Right lobe of liver (tissue), 6 donors: ENCODE data around the gene MATN1. TPM values are rescaled to one million over a fixed set of nuclear protein-coding genes. Genes with fewer than 3 reads are reported as not detected.

Source experiments
- ATAC-seq, 4 donors: fragments of 200-7000 bp; cut with Tn5 transposase; one replicate each; pipeline ENCODE4 v1.9.1; 2020; ENCODE audit warnings: mild to moderate bottlenecking in 4 of 4, moderate library complexity in 4 of 4
- DNase-seq, 3 donors: peaks; one replicate each; pipeline ENCODE4 v3.0.0-alpha.2; 2020
- H3K27ac ChIP-seq, 3 donors: fragments of 200-600 bp; one replicate each; pipeline ENCODE4 v1.8.0; 2022
- H3K27me3 ChIP-seq, 2 donors: fragments of 200-600 bp; one replicate each; pipeline ENCODE4 v1.8.0; 2022
- H3K36me3 ChIP-seq, 4 donors: fragments of 200-600 bp; sonication (generic) in 1 of 4; one replicate each; pipeline versions ENCODE4 v1.5.1 to v1.8.0; 2017 to 2022; ENCODE audit warnings: control low read depth in 1 of 4
- H3K4me1 ChIP-seq, 4 donors: fragments of 200-600 bp; sonication (generic) in 1 of 4; one replicate each; pipeline versions ENCODE4 v1.5.1 to v1.8.0; 2017 to 2022; ENCODE audit warnings: control low read depth in 1 of 4
- H3K4me3 ChIP-seq, 3 donors: fragments of 200-600 bp; one replicate each; pipeline ENCODE4 v1.8.0; 2022
- H3K9me3 ChIP-seq, 4 donors: fragments of 200-600 bp; sonication (generic) in 1 of 4; one replicate each; pipeline versions ENCODE4 v1.5.1 to v1.8.0; 2017 to 2022; ENCODE audit warnings: control low read depth in 1 of 4
- POLR2A ChIP-seq: fragments of 450-650 bp; IDR thresholded peaks from one replicate; pipeline ENCODE4 v1.6.1; 2017; ENCODE audit warnings: antibody characterized with exemption, mild to moderate bottlenecking
- WGBS: methylation state at CpG from one replicate; pipeline ENCODE4 v1.1.6; 2018; ENCODE audit warnings: low coverage, low lambda C conversion rate; ENCODE audit not compliant: insufficient coverage; ENCODE audit errors: missing lambda C conversion rate; 5-methylcytosine and 5-hydroxymethylcytosine counted together
- intact Hi-C, 2 donors: fragments of 100-400 bp; cut with DNase I; formaldehyde crosslinking; loops; one replicate each; pipeline versions ENCODE4 v1.11.2 to v1.14.1; 2022
- total RNA-seq, 6 experiments: library from RNA; depleted of rRNA in 2 of 6; stranded (reverse); fragments of >200 nt in 2 of 6; fragmentation: NEBNext Ultra II Directional in 3 of 6; extraction: Animal tissue kit (Norgen Biotek cat#: 25700) in 3 of 6; gene quantifications; one replicate each; pipeline versions ENCODE4 v1.1.0 to v1.2.4, GENCODE V29; 2016 to 2023
- TF ChIP-seq, protein P1 (sequence below), 4 donors: fragments of 200-600 bp in 3 of 4; fragments of 450-650 bp in 1 of 4; IDR thresholded peaks; one replicate each; pipeline versions ENCODE4 v1.5.1 to v1.8.0; 2016 to 2022; ENCODE audit warnings: antibody characterized with exemption in 4 of 4, mild to moderate bottlenecking in 2 of 4
- donor health status: DM: no; HTN: yes; CAD: no.
- donor health status: DM: no; HTN: no; CAD: no.
- donor health status: DM: no; HTN: no; CAD: no.
- donor health status: DM: no; HTN: yes; CAD: no.
- donor health status: DM: no; HTN: yes; CAD: no.

Gene MATN1
- total RNA-seq, 6 experiments from 2014 or later = not detected

DNA sequence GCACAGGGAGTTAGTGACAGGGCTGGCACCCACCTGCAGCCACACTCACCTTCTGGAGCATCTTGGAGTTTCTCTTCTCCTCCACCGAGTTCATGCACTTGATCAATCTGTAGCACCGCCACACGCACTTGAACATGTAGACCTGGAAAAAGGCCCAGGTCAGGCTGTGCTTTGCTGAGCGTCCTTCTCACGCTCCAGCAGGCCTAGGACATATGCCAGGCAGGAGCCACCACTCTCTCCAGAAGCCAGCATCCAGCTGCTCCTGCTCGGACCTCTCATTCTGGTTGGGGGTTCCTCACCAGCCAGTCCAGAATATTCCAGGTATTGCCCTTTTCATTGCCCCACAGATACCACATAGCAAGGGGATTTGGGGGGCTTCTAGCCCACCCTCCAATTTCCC is 11.7 kb upstream of the MATN1 start:
- intact Hi-C loops = no loop called here
- DNase-seq (no peak), ATAC-seq (no peak)
- Histone ChIP-seq H3K27ac (no peak overlapping the region), H3K36me3 (peaks cover 0 to 2% (median 1%) of the 10 kb centered on the region in 4 donors), H3K4me1 (no peaks in the 10 kb centered on the region), H3K4me3 (no peak overlapping the region), H3K9me3 (no peaks in the 10 kb centered on the region), H3K27me3 (no peaks in the 10 kb centered on the region)
- TF ChIP-seq, protein P1, sequence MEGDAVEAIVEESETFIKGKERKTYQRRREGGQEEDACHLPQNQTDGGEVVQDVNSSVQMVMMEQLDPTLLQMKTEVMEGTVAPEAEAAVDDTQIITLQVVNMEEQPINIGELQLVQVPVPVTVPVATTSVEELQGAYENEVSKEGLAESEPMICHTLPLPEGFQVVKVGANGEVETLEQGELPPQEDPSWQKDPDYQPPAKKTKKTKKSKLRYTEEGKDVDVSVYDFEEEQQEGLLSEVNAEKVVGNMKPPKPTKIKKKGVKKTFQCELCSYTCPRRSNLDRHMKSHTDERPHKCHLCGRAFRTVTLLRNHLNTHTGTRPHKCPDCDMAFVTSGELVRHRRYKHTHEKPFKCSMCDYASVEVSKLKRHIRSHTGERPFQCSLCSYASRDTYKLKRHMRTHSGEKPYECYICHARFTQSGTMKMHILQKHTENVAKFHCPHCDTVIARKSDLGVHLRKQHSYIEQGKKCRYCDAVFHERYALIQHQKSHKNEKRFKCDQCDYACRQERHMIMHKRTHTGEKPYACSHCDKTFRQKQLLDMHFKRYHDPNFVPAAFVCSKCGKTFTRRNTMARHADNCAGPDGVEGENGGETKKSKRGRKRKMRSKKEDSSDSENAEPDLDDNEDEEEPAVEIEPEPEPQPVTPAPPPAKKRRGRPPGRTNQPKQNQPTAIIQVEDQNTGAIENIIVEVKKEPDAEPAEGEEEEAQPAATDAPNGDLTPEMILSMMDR (IDR thresholded peaks at IDR 0.05) = no peak
- no peak for TF ChIP-seq POLR2A
- WGBS = 84% methylated on average over 5 of the region's 6 CpGs

- ATAC-seq (no peak), DNase-seq (no peak)
- Histone ChIP-seq H3K4me1 (no peaks in the 10 kb centered on the region), H3K4me3 (no peak overlapping the region), H3K27ac (no peak overlapping the region), H3K27me3 (no peaks in the 10 kb centered on the region), H3K36me3 (peaks cover 0 to 2% (median 1%) of the 10 kb centered on the region in 4 donors), H3K9me3 (no peaks in the 10 kb centered on the region)
- TF ChIP-seq, protein P1 (IDR thresholded peaks at IDR 0.05) = no peak
- TF ChIP-seq POLR2A = no peak
- WGBS = 90% methylated on average over 3 of the region's 4 CpGs
- intact Hi-C loops = no loop called here
Measured at GRCh38 chr1:30734580-30734979, 11.2 kb upstream of the MATN1 start.

- TF ChIP-seq POLR2A = no peak
- TF ChIP-seq, protein P1 (IDR thresholded peaks at IDR 0.05) = no peak
Measured at GRCh38 chr1:30734106-30734505, 10.7 kb upstream of the MATN1 start.

GRCh38 chr1:30733493-30733892 is 10.1 kb upstream of the MATN1 start:
- intact Hi-C loops = no loop called here
- 69% methylated on average over 4 of the region's 8 CpGs for whole genome bisulfite sequencing
- Histone ChIP-seq H3K36me3 (peaks cover 0 to 2% (median 0%) of the 10 kb centered on the region in 4 donors), H3K4me3 (no peak overlapping the region), H3K27ac (no peak overlapping the region), H3K4me1 (no peaks in the 10 kb centered on the region), H3K27me3 (no peaks in the 10 kb centered on the region), H3K9me3 (no peaks in the 10 kb centered on the region)
- DNase-seq = no peak
- TF ChIP-seq POLR2A = no peak
- TF ChIP-seq, protein P1 (IDR thresholded peaks at IDR 0.05) = no peak
- ATAC-seq = no peak

More at GRCh38 chr1:30734106-30734505, 10.7 kb upstream of the MATN1 start:
- 89% methylated on average over 4 of the region's 4 CpGs for WGBS
- Histone ChIP-seq H3K27me3 (no peaks in the 10 kb centered on the region), H3K27ac (no peak overlapping the region), H3K9me3 (no peaks in the 10 kb centered on the region), H3K4me1 (no peaks in the 10 kb centered on the region), H3K36me3 (peaks cover 0 to 2% (median 1%) of the 10 kb centered on the region in 4 donors), H3K4me3 (no peak overlapping the region)
- DNase-seq (no peak), ATAC-seq (no peak)
- intact Hi-C loops = no loop called here
